HL-60/S4 treated with retinoic acid at 250 ng/mL for 4 days and 3 days (cell line): ENCODE measurements around the gene VANGL2.
"Not testable (repeated sequence)": the region's sequence is repeated elsewhere in the genome, so short reads cannot be mapped to it uniquely, and the experiment has no call there.

Experiments used
- in situ Hi-C: fragments of 300-500 bp; cut with MboI; formaldehyde crosslinking; loops from 2 replicates; pipeline ENCODE4 v1.7.0; 2022; ENCODE audit warnings: low sequenced_read_pairs

Gene VANGL2

DNA sequence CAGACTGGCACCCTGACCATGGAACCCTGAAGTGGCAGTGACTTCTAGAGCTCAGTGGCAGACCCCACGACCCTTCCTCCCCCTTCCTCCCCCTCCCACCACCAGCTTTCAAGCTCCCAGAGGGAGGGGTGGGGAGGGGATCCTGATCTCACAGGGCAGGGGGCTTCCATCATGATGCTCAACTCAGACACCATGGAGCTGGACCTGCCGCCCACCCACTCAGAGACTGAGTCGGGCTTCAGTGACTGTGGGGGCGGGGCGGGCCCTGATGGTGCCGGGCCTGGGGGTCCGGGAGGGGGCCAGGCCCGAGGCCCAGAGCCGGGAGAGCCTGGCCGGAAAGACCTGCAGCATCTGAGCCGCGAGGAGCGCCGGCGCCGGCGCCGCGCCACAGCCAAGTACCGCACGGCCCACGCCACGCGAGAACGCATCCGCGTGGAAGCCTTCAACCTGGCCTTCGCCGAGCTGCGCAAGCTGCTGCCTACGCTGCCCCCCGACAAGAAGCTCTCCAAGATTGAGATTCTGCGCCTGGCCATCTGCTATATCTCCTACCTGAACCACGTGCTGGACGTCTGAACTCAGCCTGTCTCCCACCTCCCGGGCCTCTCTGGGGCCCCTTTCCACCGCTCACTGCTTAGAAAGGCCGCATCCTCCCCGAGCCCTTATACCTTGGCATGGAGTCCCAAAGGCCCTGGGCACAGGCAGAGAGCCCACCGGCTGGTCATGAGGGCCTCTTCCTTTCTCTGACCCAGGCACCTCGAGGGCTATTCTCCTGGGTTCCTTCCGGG lies 29.6 kb upstream of the VANGL2 start:
- in situ Hi-C loops = no loop called here

DNA sequence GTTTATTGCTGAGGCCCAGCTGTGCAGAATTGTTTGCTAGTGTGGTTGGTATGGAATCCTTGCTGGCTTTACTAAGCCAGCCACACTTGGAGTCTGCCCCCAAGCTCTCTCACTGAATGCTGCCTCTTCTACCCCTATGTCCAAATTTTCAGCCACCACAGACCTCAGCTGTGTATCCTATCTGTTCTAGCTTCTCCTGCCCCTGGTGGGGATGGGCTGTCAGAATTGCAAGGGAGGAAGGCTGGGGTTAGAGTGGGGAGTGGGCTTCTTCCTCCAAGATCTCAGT lies 29.1 kb upstream of the VANGL2 start:
- in situ Hi-C loops = no loop called here

DNA sequence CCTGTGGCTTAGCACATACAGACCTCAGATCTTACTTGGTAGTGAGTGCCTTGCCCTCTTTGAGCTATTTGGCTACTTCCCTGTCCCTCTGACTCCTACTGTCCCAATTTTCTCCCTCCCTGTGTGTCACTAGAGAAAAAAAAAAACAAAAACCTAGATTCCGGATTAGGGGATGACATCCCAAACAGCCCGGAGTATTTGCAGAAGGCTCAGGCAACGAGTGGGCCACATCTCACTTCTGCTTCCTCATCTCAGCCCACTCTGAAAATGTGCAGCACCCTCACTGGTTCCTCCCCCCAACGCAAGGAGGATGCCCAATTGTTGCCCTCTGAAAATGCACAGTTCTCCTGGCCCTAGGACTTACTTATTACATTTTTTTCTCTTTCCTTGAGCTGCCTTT lies 28.6 kb upstream of the VANGL2 start:
- in situ Hi-C loops = no loop called here

DNA sequence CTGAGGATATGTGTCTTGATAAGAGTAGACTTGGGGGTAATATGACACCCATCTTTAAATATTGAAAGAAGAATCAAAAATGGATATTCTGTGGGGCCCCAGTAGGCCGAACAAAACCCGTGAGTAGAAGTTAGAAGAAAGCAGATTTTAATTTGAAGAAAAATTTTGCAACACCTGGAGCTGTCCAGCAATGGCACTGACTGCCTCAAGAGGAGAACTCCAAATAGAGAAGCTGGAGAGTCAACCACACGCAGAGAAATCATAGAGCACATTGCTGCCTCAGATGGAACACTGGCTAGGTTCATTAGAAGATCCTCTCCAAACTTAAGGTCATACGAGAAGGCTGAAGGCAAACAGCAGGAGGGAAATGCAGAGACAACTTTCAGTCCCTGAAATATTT lies 26.7 kb upstream of the VANGL2 start:
- in situ Hi-C loops = no loop called here

DNA sequence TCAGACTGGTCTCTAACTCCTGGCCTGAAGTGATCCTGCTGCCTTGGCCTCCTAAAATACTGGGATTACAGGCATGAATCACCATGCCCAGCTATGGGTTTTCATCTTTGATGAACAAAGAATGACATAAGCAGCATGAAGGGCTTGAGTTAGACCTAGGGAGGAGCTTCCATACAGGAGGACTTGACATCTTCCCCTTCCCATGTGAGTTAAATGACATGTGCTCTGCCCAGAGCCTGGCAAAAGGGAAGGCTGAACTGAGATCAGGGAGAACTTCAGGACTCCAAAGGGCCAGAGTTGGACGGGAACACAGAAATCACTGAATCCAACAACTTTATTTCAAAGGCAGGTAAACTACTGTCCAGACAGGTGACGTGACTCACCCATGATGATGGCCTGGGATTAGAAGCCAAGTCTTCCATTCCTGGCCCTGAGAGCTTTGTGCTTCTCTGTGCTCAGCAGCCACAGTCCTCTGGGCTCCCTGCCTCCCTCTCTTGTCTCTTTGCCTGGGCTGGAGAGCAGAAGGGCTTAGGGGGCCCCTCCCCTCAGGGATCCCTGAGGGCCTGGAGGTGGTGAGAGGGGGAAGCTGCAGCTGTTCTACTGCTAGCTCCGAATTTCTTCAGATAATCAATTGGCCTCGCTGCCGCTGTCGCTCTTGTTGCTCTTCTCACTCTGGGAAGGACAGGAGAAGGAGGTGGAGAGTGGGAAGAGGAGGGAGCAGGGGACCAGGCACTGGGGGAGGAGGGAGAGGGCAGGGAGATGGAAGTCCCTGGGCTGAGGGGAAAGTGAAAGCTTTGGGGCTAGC lies 25.9 kb upstream of the VANGL2 start:
- in situ Hi-C loops = no loop called here

DNA sequence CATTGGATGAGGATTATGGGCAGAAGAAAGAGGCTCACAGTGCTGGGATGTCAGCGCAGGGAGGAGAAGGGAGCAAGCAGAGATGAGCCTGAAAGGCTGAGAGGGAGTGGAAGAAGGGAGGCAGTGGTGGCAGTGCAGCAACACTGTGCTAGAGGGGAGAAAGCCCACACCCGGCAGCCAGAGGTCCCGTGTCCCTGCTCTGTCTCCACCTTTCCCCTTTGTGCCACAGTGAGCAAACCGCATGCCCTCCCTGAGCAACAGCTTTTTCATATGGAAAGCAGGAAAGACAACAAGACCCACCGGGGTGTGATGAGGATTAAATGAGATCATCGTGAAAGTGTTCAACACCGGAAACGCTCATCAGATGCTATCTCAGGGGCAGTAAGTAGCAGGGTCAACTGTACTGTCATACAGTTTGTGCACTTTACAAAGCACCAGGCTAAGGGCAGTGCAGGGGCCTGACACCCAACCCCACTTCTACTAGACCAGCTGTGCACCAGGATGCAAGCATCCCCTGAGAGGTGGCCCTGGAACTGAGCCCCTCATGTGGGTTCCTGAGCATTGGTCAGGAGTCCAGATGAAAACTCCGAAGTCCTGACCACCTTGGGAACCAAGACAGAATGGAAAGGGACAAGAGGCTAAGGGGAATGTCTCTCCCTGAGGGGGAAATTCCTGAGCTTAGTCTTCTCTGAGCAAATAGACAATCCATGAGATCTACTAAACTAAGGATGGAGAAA lies 24.4 kb upstream of the VANGL2 start:
- in situ Hi-C loops = no loop called here

DNA sequence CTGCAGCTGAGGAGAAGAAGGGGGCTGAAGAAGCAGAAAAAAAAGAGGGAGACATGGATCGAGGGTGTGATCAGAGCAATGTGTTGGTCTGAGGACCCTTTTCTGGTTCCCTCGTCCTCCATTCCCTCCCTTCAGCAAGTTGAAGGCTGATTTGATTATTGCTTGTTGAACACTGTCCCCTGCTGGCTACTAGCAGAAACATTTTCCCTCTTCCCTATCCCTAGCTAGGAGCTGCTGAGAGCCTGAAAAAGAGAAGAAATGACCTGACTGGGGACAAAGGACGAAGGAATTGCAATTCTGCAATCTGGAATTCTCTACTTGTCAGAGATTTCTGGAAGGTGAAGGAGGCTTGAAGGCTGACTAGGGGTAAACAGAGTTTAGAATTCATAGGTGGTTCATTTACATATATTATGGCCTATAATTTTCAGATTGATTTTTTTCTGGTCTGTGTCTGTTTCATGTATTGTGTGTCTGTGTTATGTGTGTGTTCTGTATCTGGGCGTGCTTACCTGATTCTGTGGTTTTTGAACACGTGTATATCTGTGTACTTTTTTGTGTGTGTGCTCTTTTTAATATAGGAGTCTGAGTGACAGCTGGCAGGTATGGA lies 23.7 kb upstream of the VANGL2 start:
- in situ Hi-C loops = no loop called here

DNA sequence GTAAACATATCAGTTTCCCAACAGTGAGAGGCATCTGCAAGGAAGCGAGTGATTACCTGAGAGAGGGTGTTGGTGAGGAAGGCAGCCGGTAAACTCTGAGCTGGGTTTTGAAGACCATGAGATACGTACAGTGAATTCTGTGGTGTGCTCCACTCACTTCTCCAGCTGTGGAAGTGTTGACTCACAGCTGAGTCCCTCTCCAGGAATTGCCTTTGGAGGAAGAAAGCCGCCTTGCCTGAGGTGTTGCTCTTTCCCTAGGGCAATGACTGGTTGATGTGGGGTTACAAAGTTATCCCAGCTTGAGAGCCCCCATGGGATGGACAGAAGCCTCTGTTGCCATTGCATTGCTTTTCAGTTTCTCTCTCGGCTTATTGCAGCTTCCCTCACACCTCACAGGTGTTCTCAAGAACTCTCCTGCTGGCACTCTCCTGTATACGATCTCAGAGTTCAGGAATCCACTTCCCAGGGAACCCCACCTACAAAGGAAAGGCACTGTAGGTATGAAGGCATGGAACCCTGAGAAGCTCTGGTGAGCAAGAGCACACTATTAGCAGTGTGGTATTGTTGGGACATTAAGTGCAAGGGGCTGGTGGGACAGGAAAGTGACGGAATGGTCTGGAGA lies 22.7 kb upstream of the VANGL2 start:
- in situ Hi-C loops = no loop called here

DNA sequence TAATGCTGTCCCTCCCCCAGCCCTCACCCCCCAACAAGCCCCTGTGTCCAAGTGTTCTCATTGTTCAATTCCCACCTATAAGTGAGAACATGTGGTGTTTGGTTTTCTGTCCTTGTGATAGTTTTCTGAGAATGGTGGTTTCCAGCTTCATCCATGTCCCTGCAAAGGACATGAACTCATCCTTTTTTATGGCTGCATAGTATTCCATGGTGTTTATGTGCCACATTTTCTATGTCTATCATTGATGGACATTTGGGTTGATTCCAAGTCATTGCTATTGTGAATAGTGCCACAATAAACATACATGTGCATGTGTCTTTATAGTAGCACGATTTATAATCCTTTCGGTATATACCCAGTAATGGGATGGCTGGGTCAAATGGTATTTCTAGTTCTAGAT lies 15.6 kb upstream of the VANGL2 start:
- in situ Hi-C loops = not testable (repeated sequence)

DNA sequence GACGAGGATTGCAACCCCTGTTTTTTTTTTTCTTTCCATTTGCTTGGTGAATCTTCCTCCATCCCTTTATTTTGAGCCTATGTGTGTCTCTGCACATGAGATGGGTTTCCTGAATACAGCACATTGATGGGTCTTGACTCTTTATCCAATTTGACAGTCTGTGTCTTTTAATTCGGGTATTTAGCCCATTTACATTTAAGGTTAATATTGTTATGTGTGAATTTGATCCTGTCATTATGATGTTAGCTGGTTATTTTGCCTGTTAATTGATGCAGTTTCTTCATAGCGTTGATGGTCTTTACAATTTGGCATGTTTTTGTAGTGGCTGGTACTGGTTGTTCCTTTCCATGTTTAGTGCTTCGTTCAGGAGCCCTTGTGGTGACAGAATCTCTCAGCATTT lies 12.0 kb upstream of the VANGL2 start:
- in situ Hi-C loops = not testable (repeated sequence)

DNA sequence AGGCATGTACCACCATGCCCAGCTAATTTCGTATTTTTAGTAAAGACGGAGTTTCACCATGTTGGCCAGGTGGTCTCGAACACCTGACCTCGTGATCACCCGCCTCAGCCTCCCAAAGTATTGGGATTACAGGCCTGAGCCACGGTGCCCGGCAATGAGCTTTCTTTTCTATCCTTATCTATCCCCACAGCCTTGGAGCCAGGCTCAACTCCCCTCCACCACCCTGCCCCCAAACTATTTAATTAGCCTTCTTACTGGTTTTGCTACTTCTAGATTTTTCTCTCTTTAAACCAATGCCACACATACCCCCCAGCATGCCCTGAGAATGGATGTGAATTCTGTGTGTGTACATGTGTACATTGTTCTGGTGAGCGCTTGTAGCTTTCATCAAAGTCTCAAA lies 5.7 kb upstream of the VANGL2 start:
- in situ Hi-C loops = no loop called here

DNA sequence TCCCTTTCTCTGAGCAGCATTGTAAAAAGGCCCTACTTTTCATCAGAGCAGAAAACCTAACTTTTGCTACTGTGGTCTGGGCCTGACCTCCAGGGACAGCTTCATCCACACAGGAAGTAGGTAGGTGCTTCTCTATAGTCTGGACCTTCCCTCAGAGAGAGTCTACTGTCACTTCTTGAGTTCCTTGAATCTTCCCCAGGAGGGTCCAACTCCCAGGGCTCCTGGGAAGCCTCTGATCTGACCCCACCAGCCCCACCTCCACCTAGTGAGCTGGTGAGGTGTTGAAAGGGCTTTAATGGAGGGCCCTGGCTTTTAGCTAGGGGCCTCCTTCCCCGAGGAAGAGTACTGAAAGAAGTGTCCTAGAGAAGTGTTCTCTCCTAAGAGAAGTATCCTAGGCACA lies 2.7 kb upstream of the VANGL2 start:
- in situ Hi-C loops = no loop called here

DNA sequence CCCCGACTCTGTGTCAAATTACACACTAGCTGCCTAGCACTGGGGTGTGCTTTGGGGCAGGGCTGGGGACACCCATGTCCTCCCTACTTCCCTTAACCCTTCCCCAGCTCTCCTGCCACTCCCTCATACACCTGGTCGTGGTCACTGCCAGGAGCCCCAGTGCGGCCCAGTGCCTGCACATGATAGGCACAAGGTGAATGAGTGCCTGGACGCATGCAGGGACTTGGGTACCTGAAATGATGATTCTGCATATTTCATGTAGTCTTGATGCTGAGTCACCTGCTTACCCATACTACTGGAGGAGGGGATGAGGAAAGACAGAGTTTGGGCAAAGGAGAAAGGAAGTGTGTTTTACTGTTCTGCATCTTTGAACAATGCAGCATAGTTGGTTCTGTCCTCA lies 1.5 kb upstream of the VANGL2 start:
- in situ Hi-C loops = no loop called here

DNA sequence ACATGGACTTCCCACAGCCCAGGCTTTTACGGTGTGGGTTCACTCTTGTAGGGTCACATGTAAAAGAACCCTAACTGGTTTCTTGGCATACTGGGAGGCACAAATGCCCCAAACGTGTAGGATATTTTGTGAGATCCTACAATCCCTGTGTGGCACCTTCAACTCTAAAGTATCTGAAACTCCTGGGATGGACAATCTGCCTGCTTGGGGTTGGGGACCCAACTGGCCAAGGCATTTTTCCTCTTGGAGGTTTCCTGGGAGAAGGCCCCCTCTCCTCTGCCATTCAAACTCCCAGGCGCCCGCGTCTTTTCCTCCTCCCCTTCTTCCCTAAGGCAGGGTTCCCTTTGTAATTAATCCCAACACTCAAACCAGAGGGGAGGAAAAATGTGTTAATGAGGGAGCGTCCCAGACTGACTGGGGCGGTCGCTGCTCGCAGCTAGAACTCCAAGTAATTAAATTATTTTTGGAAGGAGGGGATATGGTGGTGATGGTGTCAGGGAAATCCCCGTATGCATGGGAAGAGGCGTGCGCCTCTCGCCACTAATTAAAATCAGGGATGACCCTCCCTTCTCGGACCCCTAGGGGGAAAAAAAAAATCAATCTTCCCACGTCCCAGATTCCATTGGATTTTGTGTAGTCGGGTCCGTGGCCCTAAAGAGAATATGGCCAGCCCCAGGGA lies 681 bp upstream of the VANGL2 start:
- in situ Hi-C loops = no loop called here

DNA sequence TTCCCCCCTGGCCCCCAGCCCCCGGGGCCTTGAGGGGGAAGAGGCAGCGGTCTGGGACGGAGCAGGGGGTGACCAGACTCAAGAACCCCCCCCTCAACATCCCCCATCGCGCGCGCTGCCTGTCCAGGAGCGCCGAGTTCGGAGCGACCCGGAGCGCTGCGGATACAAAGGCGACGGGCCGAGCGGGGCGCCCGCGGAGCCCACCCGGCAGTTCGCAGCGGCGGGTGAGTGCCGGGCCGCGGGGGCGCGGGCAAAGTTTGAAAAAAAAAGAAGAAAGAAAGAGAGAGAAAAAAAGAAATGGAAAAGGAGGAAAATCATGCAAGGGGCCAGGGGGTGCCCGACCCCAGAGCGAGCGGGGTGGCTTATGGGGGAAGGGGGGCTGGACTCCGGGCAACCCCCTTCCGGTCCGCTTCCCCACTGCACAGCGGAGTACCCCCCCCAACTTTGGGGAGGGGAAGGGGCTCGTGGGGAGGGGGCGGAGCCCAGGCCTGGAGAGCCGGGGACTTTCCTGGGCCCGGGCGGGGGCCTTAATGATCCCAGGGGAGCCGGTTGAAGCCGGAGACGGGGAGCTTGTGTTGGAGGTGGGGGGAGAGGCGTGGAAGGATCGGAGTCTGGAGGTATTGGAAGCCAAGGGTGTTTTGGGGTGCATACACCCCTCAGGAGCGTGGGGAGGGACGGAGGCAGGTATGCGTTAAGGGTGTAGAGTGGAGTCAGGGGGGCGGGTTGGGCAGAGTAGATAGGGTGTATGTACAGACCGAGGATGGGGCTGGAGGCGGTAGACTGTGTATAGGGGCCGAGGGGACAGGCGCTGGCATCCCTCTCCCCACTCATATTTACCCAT lies 502 bp downstream of the VANGL2 start:
- in situ Hi-C loops = no loop called here

DNA sequence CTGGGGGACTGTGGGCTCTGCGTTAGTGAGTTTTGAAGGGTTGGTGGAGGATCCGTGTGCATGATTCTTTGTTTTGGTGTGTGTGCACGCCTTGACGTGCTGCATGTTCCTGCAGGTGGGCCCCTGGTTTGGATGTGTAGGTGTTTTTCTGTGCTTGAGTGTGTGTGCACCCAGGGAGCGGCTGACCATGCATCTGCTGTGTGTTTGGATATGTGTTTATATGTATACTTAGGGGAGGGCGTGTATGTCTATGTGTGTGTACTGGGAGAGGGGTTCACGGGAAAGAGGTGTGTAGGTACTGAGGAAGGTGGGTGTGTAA lies 1.1 kb downstream of the VANGL2 start:
- in situ Hi-C loops = no loop called here

DNA sequence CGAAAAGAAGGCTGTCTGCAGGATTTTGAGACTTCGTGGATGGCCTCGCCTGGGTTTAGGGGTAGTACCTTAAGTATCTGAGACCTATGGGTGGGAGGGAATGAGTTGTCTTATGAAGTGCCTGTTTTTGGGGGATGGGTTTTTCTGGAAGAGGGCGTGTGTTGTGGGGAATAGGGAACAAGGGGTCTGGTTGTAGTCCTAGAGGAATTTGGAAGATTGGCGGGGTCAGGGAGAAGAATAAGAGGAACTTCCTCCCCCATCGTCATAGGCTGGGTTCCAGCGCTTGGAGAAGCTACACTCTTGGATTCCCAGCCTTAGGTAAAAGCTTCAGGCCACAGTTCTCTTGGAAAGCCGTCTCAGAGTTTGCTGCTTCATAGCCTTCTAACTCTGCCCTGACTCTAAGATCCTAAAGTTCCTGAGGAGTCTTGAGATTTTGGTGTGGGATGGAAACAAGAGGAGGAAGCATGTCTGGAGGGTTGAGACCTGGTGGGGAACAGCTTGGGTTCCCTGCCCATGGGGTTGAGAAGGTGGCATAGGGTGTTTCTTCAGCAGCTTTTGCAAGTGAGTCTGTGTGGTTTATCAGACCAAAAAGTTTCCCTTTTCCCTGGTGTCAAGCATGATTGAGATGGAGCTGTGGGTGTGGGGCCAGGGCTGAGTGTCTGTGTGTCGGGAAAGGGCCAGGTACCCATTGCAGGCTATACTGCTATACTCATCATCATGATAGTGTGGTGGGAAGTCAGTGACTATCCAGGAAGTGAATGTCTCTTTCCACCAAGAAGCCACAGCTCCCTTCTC lies 1.8 kb downstream of the VANGL2 start:
- in situ Hi-C loops = no loop called here

DNA sequence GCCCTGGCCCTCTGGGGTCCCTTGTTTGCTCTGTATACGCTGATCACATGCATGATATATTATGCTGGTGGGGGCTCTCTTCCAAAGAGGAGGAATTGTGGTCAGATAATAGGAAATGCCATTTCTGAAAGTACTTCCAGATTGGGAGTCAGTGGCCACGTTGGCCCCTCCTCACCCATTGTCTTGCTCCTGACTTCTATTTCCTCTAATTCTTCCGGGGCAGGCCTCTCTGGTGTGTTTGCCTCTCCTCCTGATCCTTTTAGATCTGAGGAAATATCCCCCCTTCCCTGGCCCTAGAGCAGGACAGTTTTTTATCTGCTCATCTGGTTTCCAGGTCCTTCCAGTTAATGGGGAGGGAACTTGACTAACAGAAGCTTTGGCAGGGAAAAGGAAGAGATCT lies 2.9 kb downstream of the VANGL2 start:
- in situ Hi-C loops = no loop called here

DNA sequence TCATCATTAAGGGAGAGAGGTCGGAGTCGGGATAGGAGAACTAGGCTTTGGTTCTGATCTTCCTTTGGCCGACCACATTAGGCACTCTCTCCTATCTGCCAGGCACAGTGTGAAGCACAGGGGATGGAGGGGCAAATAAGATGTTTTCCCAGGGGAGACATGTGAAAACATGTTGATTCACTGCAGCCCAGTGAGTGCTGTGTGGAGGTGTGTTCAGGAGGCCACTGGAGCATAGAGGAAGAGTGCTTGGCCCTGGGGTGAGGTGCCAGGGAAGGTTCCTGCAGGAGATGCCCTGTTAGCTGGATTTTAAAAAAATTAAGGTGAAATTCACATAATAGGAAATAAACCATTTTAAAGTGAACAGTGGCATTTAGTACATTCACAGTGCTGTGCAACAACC lies 3.7 kb downstream of the VANGL2 start:
- in situ Hi-C loops = no loop called here
